GM18873 (cell line): ENCODE measurements around the gene DES.

ENCODE experiments used
- ATAC-seq: cut with Tn5 transposase; IDR thresholded peaks from one replicate; pipeline ENCODE4 v1.9.1; 2021; ENCODE audit warnings: mild to moderate bottlenecking, moderate library complexity, moderate number of reproducible peaks; ENCODE audit not compliant: unreplicated experiment, low FRiP score

Gene DES

GRCh38 chr2:219419012-219419324 is 791 bp downstream of the DES start:
- ATAC-seq, result no peak

- ATAC-seq, result no peak
Observed at GRCh38 chr2:219419331-219420197, 1.4 kb downstream of the DES start.

- ATAC-seq, result no peak
Observed at GRCh38 chr2:219420687-219421086, 2.5 kb downstream of the DES start.

- ATAC-seq, result no peak
Observed at GRCh38 chr2:219421323-219421722, 3.1 kb downstream of the DES start.

- ATAC-seq, result no peak
Observed at GRCh38 chr2:219422952-219423534, 4.9 kb downstream of the DES start.

GRCh38 chr2:219423652-219424377 is 5.6 kb downstream of the DES start:
- ATAC-seq, result no peak

GRCh38 chr2:219425238-219426067 is 7.3 kb downstream of the DES start:
- no peak for ATAC-seq

GRCh38 chr2:219426068-219426443 is 7.9 kb downstream of the DES start:
- ATAC-seq, result no peak

- ATAC-seq, result no peak
Observed at GRCh38 chr2:219426534-219427136, 8.5 kb downstream of the DES start.

- no peak for ATAC-seq
Observed at GRCh38 chr2:219428469-219428868, 10.3 kb downstream of the DES start.

GRCh38 chr2:219429958-219430606 is 11.9 kb downstream of the DES start:
- no peak for ATAC-seq

- no peak for ATAC-seq
Observed at GRCh38 chr2:219430633-219431615, 12.7 kb downstream of the DES start.

- no peak for ATAC-seq
Observed at GRCh38 chr2:219433666-219434467, 15.7 kb downstream of the DES start.

- ATAC-seq, result no peak
Observed at GRCh38 chr2:219434468-219434717, 16.2 kb downstream of the DES start.

GRCh38 chr2:219434718-219435525 is 16.7 kb downstream of the DES start, which contains the start of gene SPEG:
Gene SPEG, plus strand, starts transcription at chr2:219434843. Its CDS starts 135 bp downstream, at chr2:219434978.
- ATAC-seq, result no peak

- ATAC-seq, result no peak
Observed at GRCh38 chr2:219435701-219436100, 17.5 kb downstream of the DES start.

- no peak for ATAC-seq
Observed at GRCh38 chr2:219436491-219436890, 18.3 kb downstream of the DES start.
